ENCODE data around the gene RAD54L. TPM values are rescaled to one million over a fixed set of nuclear protein-coding genes. Genes with fewer than 3 reads are reported as not detected.

RAD54L gene
- total RNA-seq, 1 experiment from 2014 or later = 54.7 TPM

- Mint-ChIP-seq H3K9me3 (no peaks in the 10 kb centered on the region), H3K36me3 (peaks cover 26% of the 10 kb centered on the region), H3K4me3 (no peak overlapping the region), H3K4me1 (no peaks in the 10 kb centered on the region), H3K27me3 (ENCODE audit: low read depth) (no peaks in the 10 kb centered on the region), H3K27ac (no peak overlapping the region; the same call in 1 of the 2 replicates)
- DNase-seq (ENCODE audit: low spot score) (no peak), ATAC-seq (no peak)
- ChIA-PET POLR2A (no interaction called here), CTCF (no interaction called here)
- TF ChIP-seq ZNF512 (CRISPR knock-in tag; IDR thresholded peaks at IDR 0.05; ENCODE audit: borderline replicate concordance) = no peak
- no peak for TF ChIP-seq PRRX2 (CRISPR knock-in tag; IDR thresholded peaks at IDR 0.05)
- TF ChIP-seq, protein P1, sequence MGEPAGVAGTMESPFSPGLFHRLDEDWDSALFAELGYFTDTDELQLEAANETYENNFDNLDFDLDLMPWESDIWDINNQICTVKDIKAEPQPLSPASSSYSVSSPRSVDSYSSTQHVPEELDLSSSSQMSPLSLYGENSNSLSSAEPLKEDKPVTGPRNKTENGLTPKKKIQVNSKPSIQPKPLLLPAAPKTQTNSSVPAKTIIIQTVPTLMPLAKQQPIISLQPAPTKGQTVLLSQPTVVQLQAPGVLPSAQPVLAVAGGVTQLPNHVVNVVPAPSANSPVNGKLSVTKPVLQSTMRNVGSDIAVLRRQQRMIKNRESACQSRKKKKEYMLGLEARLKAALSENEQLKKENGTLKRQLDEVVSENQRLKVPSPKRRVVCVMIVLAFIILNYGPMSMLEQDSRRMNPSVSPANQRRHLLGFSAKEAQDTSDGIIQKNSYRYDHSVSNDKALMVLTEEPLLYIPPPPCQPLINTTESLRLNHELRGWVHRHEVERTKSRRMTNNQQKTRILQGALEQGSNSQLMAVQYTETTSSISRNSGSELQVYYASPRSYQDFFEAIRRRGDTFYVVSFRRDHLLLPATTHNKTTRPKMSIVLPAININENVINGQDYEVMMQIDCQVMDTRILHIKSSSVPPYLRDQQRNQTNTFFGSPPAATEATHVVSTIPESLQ (CRISPR knock-in tag; IDR thresholded peaks at IDR 0.05) = no peak
- TF ChIP-seq ZNF121 (CRISPR knock-in tag; IDR thresholded peaks at IDR 0.05) = no peak
- TF ChIP-seq MXD4 (CRISPR knock-in tag; IDR thresholded peaks at IDR 0.05; ENCODE audit: borderline replicate concordance) = no peak
- TF ChIP-seq GTF2I (CRISPR knock-in tag; conservative IDR thresholded peaks at IDR 0.05) = no peak
- TF ChIP-seq, protein P2, sequence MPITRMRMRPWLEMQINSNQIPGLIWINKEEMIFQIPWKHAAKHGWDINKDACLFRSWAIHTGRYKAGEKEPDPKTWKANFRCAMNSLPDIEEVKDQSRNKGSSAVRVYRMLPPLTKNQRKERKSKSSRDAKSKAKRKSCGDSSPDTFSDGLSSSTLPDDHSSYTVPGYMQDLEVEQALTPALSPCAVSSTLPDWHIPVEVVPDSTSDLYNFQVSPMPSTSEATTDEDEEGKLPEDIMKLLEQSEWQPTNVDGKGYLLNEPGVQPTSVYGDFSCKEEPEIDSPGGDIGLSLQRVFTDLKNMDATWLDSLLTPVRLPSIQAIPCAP (CRISPR knock-in tag; IDR thresholded peaks at IDR 0.05) = no peak
- TF ChIP-seq, protein P3, sequence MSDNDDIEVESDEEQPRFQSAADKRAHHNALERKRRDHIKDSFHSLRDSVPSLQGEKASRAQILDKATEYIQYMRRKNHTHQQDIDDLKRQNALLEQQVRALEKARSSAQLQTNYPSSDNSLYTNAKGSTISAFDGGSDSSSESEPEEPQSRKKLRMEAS (CRISPR knock-in tag; IDR thresholded peaks at IDR 0.05) = no peak
- no peak for TF ChIP-seq GABPB1 (CRISPR knock-in tag; IDR thresholded peaks at IDR 0.05)
- TF ChIP-seq ETV6 (CRISPR knock-in tag; IDR thresholded peaks at IDR 0.05) = no peak
- TF ChIP-seq CDX4 (CRISPR knock-in tag; IDR thresholded peaks at IDR 0.05; ENCODE audit: borderline replicate concordance) = no peak
- no peak for TF ChIP-seq ZNF138 (CRISPR knock-in tag; conservative IDR thresholded peaks at IDR 0.05)
- no peak for TF ChIP-seq CTCF (IDR thresholded peaks at IDR 0.05)
- TF ChIP-seq, protein P4, sequence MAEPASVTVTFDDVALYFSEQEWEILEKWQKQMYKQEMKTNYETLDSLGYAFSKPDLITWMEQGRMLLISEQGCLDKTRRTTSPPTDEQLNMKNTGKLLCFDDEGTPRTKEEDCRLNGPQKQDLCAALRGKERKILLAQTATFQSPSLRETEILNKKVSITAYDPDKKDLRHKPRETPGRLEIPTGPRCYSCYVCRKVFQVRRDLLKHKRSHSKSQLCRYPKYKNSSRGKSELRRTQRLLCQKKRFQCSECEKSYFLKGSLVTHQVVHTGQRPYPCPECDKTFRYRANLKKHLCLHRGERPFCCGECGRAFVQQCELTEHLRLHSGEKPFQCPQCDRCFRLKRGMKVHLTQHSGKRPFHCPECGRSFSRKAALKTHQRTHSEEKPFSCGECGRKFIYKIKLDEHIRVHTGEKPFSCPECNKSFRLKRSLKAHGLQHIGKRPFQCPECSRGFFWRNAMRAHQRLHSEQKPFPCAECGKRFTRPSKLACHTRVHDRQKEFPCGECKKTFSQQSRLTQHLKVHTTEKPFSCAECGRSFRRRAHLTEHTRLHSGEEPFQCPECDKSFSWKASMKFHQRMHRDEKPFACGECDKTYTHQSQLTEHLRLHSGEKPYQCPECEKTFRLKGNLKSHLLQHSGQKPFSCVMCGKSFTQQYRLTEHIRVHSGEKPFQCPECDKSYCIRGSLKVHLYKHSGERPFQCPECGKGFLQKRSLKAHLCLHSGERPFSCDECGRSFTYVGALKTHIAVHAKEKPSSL (CRISPR knock-in tag; conservative IDR thresholded peaks at IDR 0.05) = no peak
- TF ChIP-seq, protein P5, sequence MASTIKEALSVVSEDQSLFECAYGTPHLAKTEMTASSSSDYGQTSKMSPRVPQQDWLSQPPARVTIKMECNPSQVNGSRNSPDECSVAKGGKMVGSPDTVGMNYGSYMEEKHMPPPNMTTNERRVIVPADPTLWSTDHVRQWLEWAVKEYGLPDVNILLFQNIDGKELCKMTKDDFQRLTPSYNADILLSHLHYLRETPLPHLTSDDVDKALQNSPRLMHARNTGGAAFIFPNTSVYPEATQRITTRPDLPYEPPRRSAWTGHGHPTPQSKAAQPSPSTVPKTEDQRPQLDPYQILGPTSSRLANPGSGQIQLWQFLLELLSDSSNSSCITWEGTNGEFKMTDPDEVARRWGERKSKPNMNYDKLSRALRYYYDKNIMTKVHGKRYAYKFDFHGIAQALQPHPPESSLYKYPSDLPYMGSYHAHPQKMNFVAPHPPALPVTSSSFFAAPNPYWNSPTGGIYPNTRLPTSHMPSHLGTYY (CRISPR knock-in tag; IDR thresholded peaks at IDR 0.05) = no peak
- TF ChIP-seq, protein P6, sequence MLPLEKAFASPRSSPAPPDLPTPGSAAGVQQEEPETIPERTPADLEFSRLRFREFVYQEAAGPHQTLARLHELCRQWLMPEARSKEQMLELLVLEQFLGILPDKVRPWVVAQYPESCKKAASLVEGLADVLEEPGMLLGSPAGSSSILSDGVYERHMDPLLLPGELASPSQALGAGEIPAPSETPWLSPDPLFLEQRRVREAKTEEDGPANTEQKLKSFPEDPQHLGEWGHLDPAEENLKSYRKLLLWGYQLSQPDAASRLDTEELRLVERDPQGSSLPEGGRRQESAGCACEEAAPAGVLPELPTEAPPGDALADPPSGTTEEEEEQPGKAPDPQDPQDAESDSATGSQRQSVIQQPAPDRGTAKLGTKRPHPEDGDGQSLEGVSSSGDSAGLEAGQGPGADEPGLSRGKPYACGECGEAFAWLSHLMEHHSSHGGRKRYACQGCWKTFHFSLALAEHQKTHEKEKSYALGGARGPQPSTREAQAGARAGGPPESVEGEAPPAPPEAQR (CRISPR knock-in tag; IDR thresholded peaks at IDR 0.05) = no peak
- no peak for TF ChIP-seq ESRRA (CRISPR knock-in tag; IDR thresholded peaks at IDR 0.05; ENCODE audit: borderline replicate concordance)
- no peak for TF ChIP-seq JUN (CRISPR knock-in tag; IDR thresholded peaks at IDR 0.05)
- no peak for TF ChIP-seq TCF7 (CRISPR knock-in tag; IDR thresholded peaks at IDR 0.05; ENCODE audit: low read depth)
- no peak for TF ChIP-seq ZNF317 (CRISPR knock-in tag; IDR thresholded peaks at IDR 0.05; ENCODE audit: borderline replicate concordance, low read depth)
Measured at GRCh38 chr1:46281021-46281420, 33.5 kb downstream of the RAD54L start.
